Panc1 (cell line): Measurements from ENCODE around the gene NPAS3. TPM values are rescaled to one million over a fixed set of nuclear protein-coding genes. Genes with fewer than 3 reads are reported as not detected.

Source experiments
- ATAC-seq: fragments of 200-7000 bp; cut with Tn5 transposase; 2 replicates; pipeline ENCODE4 v1.9.1; 2020; ENCODE audit warnings: mild to moderate bottlenecking, moderate library complexity
- BruUV-seq: library from RNA; stranded (reverse); fragments of 400-500 nt; replicated peaks from 2 replicates; lab custom pipeline; 2021; lab: Mats Ljungman, UMichigan
- CTCF ChIA-PET: fragments of 300-600 bp; sonication (Branson Sonifier 250); formaldehyde crosslinking; loops from one replicate; lab custom pipeline; 2022; ENCODE audit warnings: antibody characterized with exemption; lab: Charles Lee
- POLR2A ChIA-PET: fragments of 300-600 bp; sonication (Branson Sonifier 250); formaldehyde crosslinking; loops from one replicate; lab custom pipeline; 2022; ENCODE audit warnings: antibody characterized with exemption; lab: Charles Lee
- DNase-seq: peaks from one replicate; pipeline ENCODE4 v3.0.0-alpha.2; 2010; ENCODE audit warnings: low read depth, low spot score
- H3K27ac ChIP-seq: 2 replicates; pipeline ENCODE4 v1.5.1; 2011; ENCODE audit warnings: mild to moderate bottlenecking, low read length, inconsistent platforms
- H3K27me3 ChIP-seq: fragments of 200-500 bp; sonication (Bioruptor generic); 2 replicates; pipeline ENCODE4 v1.6.0; 2014; ENCODE audit warnings: low read length, inconsistent platforms; ENCODE audit not compliant: control insufficient read depth, insufficient read depth
- H3K36me3 ChIP-seq: fragments of 200-500 bp; sonication (Bioruptor generic); 2 replicates; pipeline ENCODE4 v1.5.1; 2014; ENCODE audit warnings: inconsistent platforms, mild to moderate bottlenecking, low read length, moderate library complexity; ENCODE audit not compliant: control insufficient read depth, insufficient read depth
- H3K4me1 ChIP-seq: 2 replicates; pipeline ENCODE4 v1.5.1; 2011; ENCODE audit warnings: inconsistent platforms, mild to moderate bottlenecking, low read length, moderate library complexity; ENCODE audit not compliant: control insufficient read depth, insufficient read depth
- H3K4me3 ChIP-seq, 2 experiments: 2 replicates each; pipeline ENCODE4 v1.5.1; 2011 to 2012; ENCODE audit warnings: low read depth in 2 of 2, low read length in 2 of 2, mild to moderate bottlenecking in 2 of 2, inconsistent platforms in 1 of 2, moderate library complexity in 1 of 2
- H3K9me3 ChIP-seq: fragments of 200-500 bp; sonication (Bioruptor generic); 2 replicates; pipeline ENCODE4 v1.5.1; 2014; ENCODE audit warnings: low read depth, mild to moderate bottlenecking, inconsistent platforms, low read length, moderate library complexity; ENCODE audit not compliant: control insufficient read depth, insufficient read depth
- POLR2AphosphoS5 ChIP-seq: IDR thresholded peaks from 2 replicates; pipeline ENCODE4 v1.6.1; 2012; ENCODE audit warnings: mild to moderate bottlenecking, low read depth, low read length, moderate library complexity
- REST ChIP-seq, 2 experiments: IDR thresholded peaks; 2 replicates each; pipeline ENCODE4 v1.6.1; 2011 to 2012; ENCODE audit warnings: low read depth in 2 of 2, control low read depth in 1 of 2, low read length in 1 of 2, mild to moderate bottlenecking in 1 of 2, moderate library complexity in 1 of 2; ENCODE audit not compliant: insufficient read depth in 1 of 2
- SIN3A ChIP-seq: IDR thresholded peaks from 2 replicates; pipeline ENCODE4 v1.6.1; 2012; ENCODE audit warnings: low read depth, mild to moderate bottlenecking, low read length, moderate library complexity, borderline replicate concordance; ENCODE audit not compliant: insufficient read depth
- TCF7L2 ChIP-seq: IDR thresholded peaks from 2 replicates; pipeline ENCODE4 v1.6.1; 2011; ENCODE audit warnings: mild to moderate bottlenecking, low read depth, low read length, inconsistent platforms
- in situ Hi-C: cut with HindIII; loops from 2 replicates; pipeline ENCODE4 v1.10.0; 2016; ENCODE audit warnings: low sequenced_read_pairs, low pct_unique_long_range_greater_than_20kb
- intact Hi-C: fragments of 100-400 bp; cut with micrococcal nuclease; formaldehyde crosslinking; loops from one replicate; pipeline ENCODE4 v1.10.0; 2022; ENCODE audit not compliant: unreplicated experiment
- total RNA-seq: library from RNA; stranded (reverse); gene quantifications from one replicate; pipeline ENCODE4 v1.2.1, GENCODE V29; 2021; ENCODE audit not compliant: unreplicated experiment
- TF ChIP-seq, protein P1 (sequence below): fragments of 450-650 bp; IDR thresholded peaks from 2 replicates; pipeline ENCODE4 v1.5.1; 2017; ENCODE audit warnings: mild to moderate bottlenecking

The NPAS3 gene
- total RNA-seq, 1 experiment from 2014 or later = 0.23 TPM

GRCh38 chr14:33576014-33576413 lies 637.3 kb downstream of the NPAS3 start:
- no peaks in the 10 kb centered on the region for H3K9me3 ChIP-seq
- no TSS peak for BruUV-seq
- ChIA-PET CTCF (no interaction called here), POLR2A (no interaction called here)
- H3K4me3 ChIP-seq = no peak overlapping the region
- in situ Hi-C loops (no loop called here), intact Hi-C loops (no loop called here)
- DNase-seq (no peak), ATAC-seq (no peak)
- no peaks in the 10 kb centered on the region for H3K36me3 ChIP-seq
- no peaks in the 10 kb centered on the region for H3K4me1 ChIP-seq
- TF ChIP-seq POLR2AphosphoS5 (no peak), TCF7L2 (no peak), SIN3A (no peak)
- no peaks in the 10 kb centered on the region for H3K27me3 ChIP-seq
- no peak overlapping the region for H3K27ac ChIP-seq

GRCh38 chr14:33578461-33579216 lies 640.0 kb downstream of the NPAS3 start:
- BruUV-seq = no TSS peak
- Histone ChIP-seq H3K4me3 (no peak overlapping the region), H3K9me3 (no peaks in the 10 kb centered on the region), H3K27ac (no peak overlapping the region), H3K4me1 (no peaks in the 10 kb centered on the region), H3K36me3 (no peaks in the 10 kb centered on the region), H3K27me3 (no peaks in the 10 kb centered on the region)
- ChIA-PET CTCF (no interaction called here), POLR2A (no interaction called here)
- intact Hi-C loops = no loop called here
- in situ Hi-C loops = no loop called here
- DNase-seq = no peak
- ATAC-seq = no peak
- TF ChIP-seq TCF7L2 = no peak
- no peak for TF ChIP-seq REST (IDR thresholded peaks at IDR 0.05; ENCODE audit: insufficient read depth in 1 of 2, low read depth in 2 of 2, low read length in 1 of 2)
- TF ChIP-seq, protein P1, sequence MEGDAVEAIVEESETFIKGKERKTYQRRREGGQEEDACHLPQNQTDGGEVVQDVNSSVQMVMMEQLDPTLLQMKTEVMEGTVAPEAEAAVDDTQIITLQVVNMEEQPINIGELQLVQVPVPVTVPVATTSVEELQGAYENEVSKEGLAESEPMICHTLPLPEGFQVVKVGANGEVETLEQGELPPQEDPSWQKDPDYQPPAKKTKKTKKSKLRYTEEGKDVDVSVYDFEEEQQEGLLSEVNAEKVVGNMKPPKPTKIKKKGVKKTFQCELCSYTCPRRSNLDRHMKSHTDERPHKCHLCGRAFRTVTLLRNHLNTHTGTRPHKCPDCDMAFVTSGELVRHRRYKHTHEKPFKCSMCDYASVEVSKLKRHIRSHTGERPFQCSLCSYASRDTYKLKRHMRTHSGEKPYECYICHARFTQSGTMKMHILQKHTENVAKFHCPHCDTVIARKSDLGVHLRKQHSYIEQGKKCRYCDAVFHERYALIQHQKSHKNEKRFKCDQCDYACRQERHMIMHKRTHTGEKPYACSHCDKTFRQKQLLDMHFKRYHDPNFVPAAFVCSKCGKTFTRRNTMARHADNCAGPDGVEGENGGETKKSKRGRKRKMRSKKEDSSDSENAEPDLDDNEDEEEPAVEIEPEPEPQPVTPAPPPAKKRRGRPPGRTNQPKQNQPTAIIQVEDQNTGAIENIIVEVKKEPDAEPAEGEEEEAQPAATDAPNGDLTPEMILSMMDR = no peak
- no peak for TF ChIP-seq SIN3A
- TF ChIP-seq POLR2AphosphoS5 = no peak

- Histone ChIP-seq H3K36me3 (no peaks in the 10 kb centered on the region), H3K27ac (no peak overlapping the region), H3K4me3 (no peak overlapping the region), H3K9me3 (no peaks in the 10 kb centered on the region), H3K4me1 (no peaks in the 10 kb centered on the region), H3K27me3 (no peaks in the 10 kb centered on the region)
- TF ChIP-seq REST (IDR thresholded peaks at IDR 0.05; ENCODE audit: insufficient read depth in 1 of 2, low read depth in 2 of 2, low read length in 1 of 2) = no peak
- no peak for TF ChIP-seq POLR2AphosphoS5
- TF ChIP-seq, protein P1 = no peak
- no peak for TF ChIP-seq TCF7L2
- no peak for TF ChIP-seq SIN3A
- in situ Hi-C loops (no loop called here), intact Hi-C loops (no loop called here)
- CTCF ChIA-PET = no interaction called here
- POLR2A ChIA-PET = interaction anchor here (0.6 kb wide), 1 partner anchor 50 kb away, joined by 3 read pairs; no protein-coding TSS in a partner anchor
- ATAC-seq (no peak), DNase-seq (no peak)
- BruUV-seq = no TSS peak
Observed at GRCh38 chr14:33580231-33580749, 641.6 kb downstream of the NPAS3 start.
